Mesenchymal stem cell (in vitro differentiated cells and primary cell): ENCODE data around the gene ARID4B. TPM values are rescaled to one million over a fixed set of nuclear protein-coding genes. Genes with fewer than 3 reads are reported as not detected.

Experiments
- DNase-seq: peaks from one replicate; pipeline ENCODE4 v3.0.0-alpha.2; 2013
- H2AFZ ChIP-seq: one replicate; pipeline ENCODE4 v1.6.1; 2013; ENCODE audit warnings: low read depth, mild to moderate bottlenecking, control low read depth, inconsistent platforms, low read length, moderate library complexity
- H2AK5ac ChIP-seq: 2 replicates; pipeline ENCODE4 v1.6.1; 2013; ENCODE audit warnings: low read length, moderate library complexity, mild to moderate bottlenecking, inconsistent platforms; ENCODE audit not compliant: severe bottlenecking
- H2BK120ac ChIP-seq: one replicate; pipeline ENCODE4 v1.6.1; 2013; ENCODE audit warnings: low read depth, mild to moderate bottlenecking, inconsistent platforms, low read length, moderate library complexity
- H2BK12ac ChIP-seq, 2 experiments: one replicate each; pipeline ENCODE4 v1.6.1; 2013; ENCODE audit warnings: inconsistent platforms in 2 of 2, low read length in 2 of 2, mild to moderate bottlenecking in 2 of 2, moderate library complexity in 2 of 2, control low read depth in 1 of 2
- H2BK15ac ChIP-seq: one replicate; pipeline ENCODE4 v1.6.1; 2013; ENCODE audit warnings: mild to moderate bottlenecking, low read depth, inconsistent platforms; ENCODE audit not compliant: poor library complexity, severe bottlenecking
- H2BK5ac ChIP-seq: 2 replicates; pipeline ENCODE4 v1.6.1; 2013; ENCODE audit warnings: low read depth, mild to moderate bottlenecking, low read length, control low read depth, inconsistent platforms; ENCODE audit not compliant: poor library complexity, severe bottlenecking
- H3K14ac ChIP-seq, 2 experiments: one replicate each; pipeline ENCODE4 v1.6.1; 2013; ENCODE audit warnings: inconsistent platforms in 2 of 2, low read length in 2 of 2, control low read depth in 1 of 2, mild to moderate bottlenecking in 1 of 2, moderate library complexity in 1 of 2
- H3K18ac ChIP-seq, 2 experiments: one replicate each; pipeline ENCODE4 v1.6.1; 2013; ENCODE audit warnings: inconsistent platforms in 2 of 2, low read length in 2 of 2, control low read depth in 1 of 2, low read depth in 1 of 2, mild to moderate bottlenecking in 1 of 2
- H3K23ac ChIP-seq, 2 experiments: one replicate each; pipeline ENCODE4 v1.6.1; 2013; ENCODE audit warnings: inconsistent platforms in 2 of 2, low read length in 2 of 2, mild to moderate bottlenecking in 2 of 2, moderate library complexity in 2 of 2, control low read depth in 1 of 2
- H3K27ac ChIP-seq: 2 replicates; pipeline ENCODE4 v1.5.1; 2013; ENCODE audit warnings: mild to moderate bottlenecking, moderate library complexity, low read length, control low read depth, inconsistent platforms; ENCODE audit not compliant: poor library complexity, severe bottlenecking
- H3K27me3 ChIP-seq, 2 experiments: 2 replicates each; pipeline versions ENCODE4 v1.6.1 to v1.7.0; 2013; ENCODE audit warnings: low read length in 2 of 2, mild to moderate bottlenecking in 2 of 2, moderate library complexity in 2 of 2, control low read depth in 1 of 2, inconsistent platforms in 1 of 2; ENCODE audit not compliant: control insufficient read depth in 1 of 2, insufficient read depth in 1 of 2
- H3K36me3 ChIP-seq, 2 experiments: 2 replicates each; pipeline versions ENCODE4 v1.6.1 to v1.7.0; 2013; ENCODE audit warnings: low read length in 2 of 2, control low read depth in 1 of 2, inconsistent platforms in 1 of 2, low read depth in 1 of 2, mild to moderate bottlenecking in 1 of 2; ENCODE audit not compliant: insufficient read depth in 2 of 2, control insufficient read depth in 1 of 2
- H3K4ac ChIP-seq, 2 experiments: one replicate each; pipeline ENCODE4 v1.6.1; 2013; ENCODE audit warnings: inconsistent platforms in 2 of 2, low read length in 2 of 2, mild to moderate bottlenecking in 2 of 2, moderate library complexity in 2 of 2, control low read depth in 1 of 2, low read depth in 1 of 2
- H3K4me1 ChIP-seq: 2 replicates; pipeline ENCODE4 v1.6.1; 2013; ENCODE audit warnings: low read depth, low read length, control low read depth; ENCODE audit not compliant: control insufficient read depth, insufficient read depth
- H3K4me2 ChIP-seq: 2 replicates; pipeline ENCODE4 v1.6.1; 2013; ENCODE audit warnings: low read length, mild to moderate bottlenecking, inconsistent platforms; ENCODE audit not compliant: poor library complexity, severe bottlenecking
- H3K4me3 ChIP-seq, 2 experiments: 2 replicates each; pipeline versions ENCODE4 v1.5.1 to v1.7.0; 2013; ENCODE audit warnings: low read length in 2 of 2, mild to moderate bottlenecking in 2 of 2, control low read depth in 1 of 2, low read depth in 1 of 2; ENCODE audit not compliant: insufficient read depth in 1 of 2
- H3K79me1 ChIP-seq: replicated peaks from 2 replicates; pipeline ENCODE4 v1.6.1; 2013; ENCODE audit warnings: mild to moderate bottlenecking, control low read depth, low read length, inconsistent platforms; ENCODE audit not compliant: poor library complexity, severe bottlenecking
- H3K9ac ChIP-seq: 2 replicates; pipeline ENCODE4 v1.7.0; 2013; ENCODE audit warnings: mild to moderate bottlenecking, low read length, moderate library complexity
- H3K9me3 ChIP-seq: 2 replicates; pipeline ENCODE4 v1.7.0; 2013; ENCODE audit warnings: mild to moderate bottlenecking, low read length; ENCODE audit not compliant: control insufficient read depth
- H4K8ac ChIP-seq: one replicate; pipeline ENCODE4 v1.6.1; 2013; ENCODE audit warnings: inconsistent platforms, mild to moderate bottlenecking, low read length, moderate library complexity
- H4K91ac ChIP-seq: one replicate; pipeline ENCODE4 v1.6.1; 2013; ENCODE audit warnings: mild to moderate bottlenecking, low read length, inconsistent platforms
- WGBS: methylation state at CpG from one replicate; pipeline ENCODE4 v1.1.7; 2013; ENCODE audit warnings: mixed read lengths; 5-methylcytosine and 5-hydroxymethylcytosine counted together
- small RNA-seq: library from polyadenylated mRNA; stranded (forward); fragments of <200 nt; extraction: miRNeasy Mini kit (QIAGEN cat#:217004); gene quantifications from one replicate; pipeline ENCODE3, GENCODE V24; 2013; ENCODE audit warnings: low read depth

ARID4B gene

GRCh38 chr1:235124111-235124510 is 203.9 kb downstream of the ARID4B start:
- H3K4me2 ChIP-seq, result no peak overlapping the region
- no peak for DNase-seq
- no peaks in the 10 kb centered on the region for H3K79me1 ChIP-seq
- no peak overlapping the region for H3K27ac ChIP-seq
- H4K91ac ChIP-seq, result no peak overlapping the region
- H2BK12ac ChIP-seq, result no peak overlapping the region
- peak overlapping the region; percentile 19 for H3K9ac ChIP-seq
- no peaks in the 10 kb centered on the region for H3K9me3 ChIP-seq
- no peak overlapping the region for H2AFZ ChIP-seq
- H3K27me3 ChIP-seq, result no peaks in the 10 kb centered on the region
- no peak overlapping the region for H4K8ac ChIP-seq
- peaks cover 17 to 51% of the 10 kb centered on the region in 2 experiments for H3K36me3 ChIP-seq
- H3K4me1 ChIP-seq, result peaks cover 3% of the 10 kb centered on the region
- no peak overlapping the region for H2BK5ac ChIP-seq
- no peak overlapping the region for H2BK15ac ChIP-seq
- no peak overlapping the region for H2AK5ac ChIP-seq
- no peak overlapping the region for H3K4ac ChIP-seq
- H3K18ac ChIP-seq, result no peak overlapping the region
- H3K23ac ChIP-seq, result no peak overlapping the region
- H3K14ac ChIP-seq, result no peak overlapping the region
- H2BK120ac ChIP-seq, result no peak overlapping the region
- H3K4me3 ChIP-seq, result no peak overlapping the region
- WGBS, result 97% methylated on average over 8 of the region's 9 CpGs

GRCh38 chr1:235122348-235122747 is 205.6 kb downstream of the ARID4B start:
- H2BK12ac ChIP-seq, result no peak overlapping the region

More at GRCh38 chr1:235122348-235122747, 205.6 kb downstream of the ARID4B start:
- H2AFZ ChIP-seq, result no peak overlapping the region
- no peak overlapping the region for H2BK15ac ChIP-seq
- no peak overlapping the region for H3K27ac ChIP-seq
- H3K79me1 ChIP-seq, result peaks cover 3% of the 10 kb centered on the region
- no peak overlapping the region for H3K9ac ChIP-seq
- H4K91ac ChIP-seq, result no peak overlapping the region
- H4K8ac ChIP-seq, result no peak overlapping the region
- peaks cover 3% of the 10 kb centered on the region for H3K4me1 ChIP-seq
- no peak overlapping the region for H2BK5ac ChIP-seq
- no peak overlapping the region for H3K18ac ChIP-seq
- no peak overlapping the region for H3K4me3 ChIP-seq
- H2BK120ac ChIP-seq, result no peak overlapping the region
- no CpG with 5 or more reads among the region's 1 CpG for WGBS
- no peak overlapping the region for H3K4ac ChIP-seq
- no peak overlapping the region for H3K14ac ChIP-seq
- H3K27me3 ChIP-seq, result no peaks in the 10 kb centered on the region
- DNase-seq, result no peak
- H3K4me2 ChIP-seq, result no peak overlapping the region
- H3K9me3 ChIP-seq, result no peaks in the 10 kb centered on the region
- no peak overlapping the region for H2AK5ac ChIP-seq
- peaks cover 23 to 68% of the 10 kb centered on the region in 2 experiments for H3K36me3 ChIP-seq
- no peak overlapping the region for H3K23ac ChIP-seq

Small RNAs within 50 kb of the gene (small RNA-seq; reads per million reads assigned to genes)
- gene AL391994.1, result not detected
- not detected for gene MIR4753
- gene SNORA14B, result 9.2 reads per million, percentile 77 among the genes with 10 or more reads in this experiment
